GM12878 (cell line): ENCODE results near the gene KAZN. TPM values are rescaled to one million over a fixed set of nuclear protein-coding genes. Genes with fewer than 3 reads are reported as not detected.

Experiments
- ATAC-seq: fragments of 200-7000 bp; cut with Tn5 transposase; 3 replicates; pipeline ENCODE4 v1.9.1; 2020; ENCODE audit warnings: mild to moderate bottlenecking, moderate library complexity
- BruUV-seq: library from RNA; stranded (reverse); fragments of 400-500 nt; replicated peaks from 2 replicates; lab custom pipeline; 2021; lab: Mats Ljungman, UMichigan
- CTCF ChIA-PET: fragments of 300-600 bp; sonication (Branson Sonifier 250); formaldehyde crosslinking; extraction: SDS; loops from one replicate; lab custom pipeline; 2021; ENCODE audit warnings: inconsistent platforms; lab: Yijun Ruan, JAX
- POLR2A ChIA-PET: fragments of 350-600 bp; formaldehyde crosslinking; extraction: SDS; loops from one replicate; lab custom pipeline; 2021; ENCODE audit warnings: inconsistent platforms; lab: Charles Lee
- RAD21 ChIA-PET: fragments of 300-600 bp; sonication (Branson Sonifier 250); formaldehyde crosslinking; loops from one replicate; lab custom pipeline; 2023; ENCODE audit warnings: antibody characterized with exemption; ENCODE audit not compliant: unreplicated experiment; lab: Charles Lee
- SMC1A ChIA-PET: fragments of 300-600 bp; sonication (Branson Sonifier 250); formaldehyde crosslinking; loops from one replicate; lab custom pipeline; 2023; ENCODE audit not compliant: unreplicated experiment, uncharacterized antibody; lab: Charles Lee
- DNase-seq: peaks from one replicate; pipeline ENCODE4 v3.0.0-alpha.2; 2011; ENCODE audit warnings: low read depth, low spot score
- FAIRE-seq: peaks from 3 replicates; lab custom pipeline; 2011; peaks lifted over from hg19 to GRCh38; lab: Jason Lieb, UNC
- H2AFZ ChIP-seq: 2 replicates; pipeline ENCODE4 v1.6.0; 2011; ENCODE audit warnings: low read depth, low read length, control low read depth; ENCODE audit not compliant: control insufficient read depth
- H3K27ac ChIP-seq: 2 replicates; pipeline ENCODE4 v1.5.1; 2011; ENCODE audit warnings: control low read depth; ENCODE audit not compliant: control insufficient read depth, insufficient read depth
- H3K27me3 ChIP-seq, 2 experiments: replicated peaks in 1 of 2; 2 replicates each; pipeline versions ENCODE4 v1.6.0 to v1.6.1; 2011; ENCODE audit warnings: low read length in 1 of 2; ENCODE audit not compliant: control insufficient read depth in 2 of 2, insufficient read depth in 2 of 2
- H3K36me3 ChIP-seq, 2 experiments: 2 replicates each; pipeline ENCODE4 v1.5.1; 2011; ENCODE audit warnings: low read length in 1 of 2; ENCODE audit not compliant: control insufficient read depth in 2 of 2, insufficient read depth in 2 of 2
- H3K4me1 ChIP-seq: 2 replicates; pipeline ENCODE4 v1.6.1; 2011; ENCODE audit warnings: mild to moderate bottlenecking, low read length, moderate library complexity, mixed read lengths; ENCODE audit not compliant: control insufficient read depth, insufficient read depth
- H3K4me2 ChIP-seq: 2 replicates; pipeline ENCODE4 v1.6.0; 2011; ENCODE audit warnings: control low read depth; ENCODE audit not compliant: control insufficient read depth, insufficient read depth
- H3K4me3 ChIP-seq: fragments of 200-600 bp; sonication (generic); 2 replicates; pipeline ENCODE4 v1.5.1; 2016
- H3K79me2 ChIP-seq: 2 replicates; pipeline ENCODE4 v1.6.0; 2011; ENCODE audit warnings: low read length; ENCODE audit not compliant: control insufficient read depth, insufficient read depth
- H3K9ac ChIP-seq: 2 replicates; pipeline ENCODE4 v1.8.0; 2011; ENCODE audit warnings: low read length, control low read depth, mixed read lengths; ENCODE audit not compliant: control insufficient read depth, insufficient read depth
- H3K9me3 ChIP-seq: replicated peaks from 3 replicates; pipeline ENCODE4 v1.5.1; 2011; ENCODE audit warnings: mild to moderate bottlenecking, low read length; ENCODE audit not compliant: control insufficient read depth, insufficient read depth
- H4K20me1 ChIP-seq: 2 replicates; pipeline ENCODE4 v1.6.0; 2011; ENCODE audit not compliant: control insufficient read depth, insufficient read depth
- FOXM1 ChIP-seq: IDR thresholded peaks from 2 replicates; pipeline ENCODE4 v1.6.1; 2012; ENCODE audit warnings: low read depth, mild to moderate bottlenecking, inconsistent platforms, low read length, moderate library complexity
- IRF4 ChIP-seq: IDR thresholded peaks from 2 replicates; pipeline ENCODE4 v1.6.1; 2011; ENCODE audit warnings: low read depth, low read length
- NFIC ChIP-seq: IDR thresholded peaks from 2 replicates; pipeline ENCODE4 v1.6.1; 2012; ENCODE audit warnings: low read depth, mild to moderate bottlenecking, inconsistent platforms, low read length, moderate library complexity
- NFYA ChIP-seq: IDR thresholded peaks from 2 replicates; pipeline ENCODE4 v1.6.1; 2011; ENCODE audit warnings: low read depth, mild to moderate bottlenecking, low read length, improper control_type of control experiment, borderline replicate concordance
- RB1 ChIP-seq: fragments of 450-650 bp; formaldehyde crosslinking; IDR thresholded peaks from 2 replicates; pipeline ENCODE4 v1.6.1; 2017; ENCODE audit warnings: mild to moderate bottlenecking, borderline replicate concordance
- TARDBP ChIP-seq: IDR thresholded peaks from 2 replicates; pipeline ENCODE4 v1.6.1; 2016; ENCODE audit warnings: borderline replicate concordance
- TCF3 ChIP-seq: IDR thresholded peaks from 2 replicates; pipeline ENCODE4 v1.6.1; 2012; ENCODE audit warnings: low read depth, mild to moderate bottlenecking, low read length, borderline replicate concordance; ENCODE audit not compliant: insufficient read depth
- ZNF274 ChIP-seq: IDR thresholded peaks from one replicate; pipeline ENCODE4 v1.8.0; 2011; ENCODE audit not compliant: insufficient read length, insufficient read depth
- ZZZ3 ChIP-seq: IDR thresholded peaks from 2 replicates; pipeline ENCODE4 v1.6.1; 2011; ENCODE audit warnings: low read depth; ENCODE audit not compliant: control insufficient read depth, insufficient read length
- WGBS: methylation state at CpG from one replicate; pipeline ENCODE4 v1.1.6; 2016; ENCODE audit warnings: low lambda C conversion rate; ENCODE audit not compliant: insufficient replicate concordance, insufficient coverage; ENCODE audit errors: missing lambda C conversion rate; 5-methylcytosine and 5-hydroxymethylcytosine counted together
- in situ Hi-C: fragments of 300-500 bp; cut with MboI; formaldehyde crosslinking; loops from 9 replicates; pipeline ENCODE4 v1.14.3; 2018; ENCODE audit warnings: mixed read lengths
- intact Hi-C: fragments of 100-400 bp; cut with micrococcal nuclease; formaldehyde crosslinking; loops from one replicate; pipeline ENCODE4 v1.14.2; 2022; ENCODE audit not compliant: unreplicated experiment
- polyA plus RNA-seq, 11 experiments: library from polyadenylated mRNA; depleted of rRNA in 4 of 11; unstranded in 6 of 11; stranded (reverse) in 5 of 11; fragments of >200 nt; fragmentation: Nextera tagmentation in 4 of 11; fragmentation: Illumina TruSeq in 1 of 11; extraction: Ambion mirVana in 4 of 11; extraction: Trizol in 1 of 11; gene quantifications; 1 replicate in 1 of 11; 2 replicates in 10 of 11; pipeline versions ENCODE4 v1.2.1 to v1.2.3, GENCODE V29; 2011 to 2016; ENCODE audit warnings: inconsistent platforms in 2 of 11, missing spikeins in 2 of 11, low read depth in 1 of 11
- total RNA-seq, 4 experiments: library from RNA; depleted of rRNA in 3 of 4; stranded (reverse); fragments of >200 nt in 3 of 4; fragmentation: Illumina TruSeq in 1 of 4; extraction: Trizol in 1 of 4; gene quantifications; 2 replicates each; pipeline versions ENCODE4 v1.2.1 to v1.2.3, GENCODE V29; 2013 to 2021
- TF ChIP-seq, protein P1 (sequence below): fragments of 450-650 bp; IDR thresholded peaks from 2 replicates; pipeline ENCODE4 v1.6.1; 2016; ENCODE audit warnings: mild to moderate bottlenecking, moderate library complexity, borderline replicate concordance
- TF ChIP-seq, protein P2 (sequence below): fragments of 450-650 bp; conservative IDR thresholded peaks from 2 replicates; pipeline ENCODE4 v1.6.1; 2017; ENCODE audit warnings: mild to moderate bottlenecking, moderate library complexity
- TF ChIP-seq, protein P3 (sequence below): fragments of 150-350 bp; IDR thresholded peaks from 2 replicates; pipeline ENCODE4 v1.6.1; 2016; ENCODE audit warnings: low read depth, low read length
- TF ChIP-seq, protein P4 (sequence below): fragments of 150-350 bp; IDR thresholded peaks from 2 replicates; pipeline ENCODE4 v1.6.1; 2014; ENCODE audit warnings: mild to moderate bottlenecking, low read depth, low read length

Gene KAZN
- total and polyA plus RNA-seq, 10 of the 15 experiments (the other 5 are each of a cell fraction or from before 2014, with no cell fraction given) = 0.72 to 4.0 (median 1.2) TPM

DNA sequence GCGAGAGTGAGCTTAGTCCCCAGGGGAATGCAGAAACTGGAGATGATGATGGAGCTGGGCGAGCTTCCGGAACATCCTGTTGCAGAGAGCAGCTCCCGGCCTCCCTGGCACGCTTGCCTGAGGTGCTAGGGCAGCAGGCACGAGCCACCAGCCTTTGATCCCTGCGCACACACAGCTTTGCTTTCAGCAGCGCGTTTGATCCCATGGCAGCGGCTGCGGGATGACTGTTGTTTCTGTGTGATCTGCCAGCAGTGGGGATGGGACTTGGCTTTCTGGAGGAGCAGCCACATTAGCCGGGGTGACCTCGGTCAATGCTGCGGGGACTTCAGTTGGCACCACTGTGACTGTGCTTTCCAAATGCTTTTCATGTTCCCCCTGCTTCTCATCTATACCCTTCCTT, 193.2 kb downstream of the KAZN start:
- Histone ChIP-seq H3K9me3 (no peaks in the 10 kb centered on the region), H3K27me3 (no peaks in the 10 kb centered on the region; a peak in 2 of 4 replicates), H2AFZ (no peak overlapping the region), H3K27ac (no peak overlapping the region), H3K4me1 (no peaks in the 10 kb centered on the region), H3K4me3 (no peak overlapping the region), H4K20me1 (no peaks in the 10 kb centered on the region), H3K79me2 (no peaks in the 10 kb centered on the region), H3K4me2 (no peak overlapping the region), H3K9ac (no peak overlapping the region), H3K36me3 (no peaks in the 10 kb centered on the region)
- DNase-seq = no peak
- intact Hi-C loops (no loop called here), in situ Hi-C loops (no loop called here)
- ChIA-PET POLR2A (no interaction called here), RAD21 (no interaction called here), CTCF (interaction anchor here (1.1 kb wide), 1 partner anchor 12 kb away, joined by 3 read pairs; no protein-coding TSS in a partner anchor), SMC1A (no interaction called here)
- WGBS = 59% methylated on average over 14 of the region's 14 CpGs
- FAIRE-seq = no peak
- no peak for ATAC-seq
- BruUV-seq = no TSS peak
- TF ChIP-seq NFYA = no peak
- TF ChIP-seq, protein P1, sequence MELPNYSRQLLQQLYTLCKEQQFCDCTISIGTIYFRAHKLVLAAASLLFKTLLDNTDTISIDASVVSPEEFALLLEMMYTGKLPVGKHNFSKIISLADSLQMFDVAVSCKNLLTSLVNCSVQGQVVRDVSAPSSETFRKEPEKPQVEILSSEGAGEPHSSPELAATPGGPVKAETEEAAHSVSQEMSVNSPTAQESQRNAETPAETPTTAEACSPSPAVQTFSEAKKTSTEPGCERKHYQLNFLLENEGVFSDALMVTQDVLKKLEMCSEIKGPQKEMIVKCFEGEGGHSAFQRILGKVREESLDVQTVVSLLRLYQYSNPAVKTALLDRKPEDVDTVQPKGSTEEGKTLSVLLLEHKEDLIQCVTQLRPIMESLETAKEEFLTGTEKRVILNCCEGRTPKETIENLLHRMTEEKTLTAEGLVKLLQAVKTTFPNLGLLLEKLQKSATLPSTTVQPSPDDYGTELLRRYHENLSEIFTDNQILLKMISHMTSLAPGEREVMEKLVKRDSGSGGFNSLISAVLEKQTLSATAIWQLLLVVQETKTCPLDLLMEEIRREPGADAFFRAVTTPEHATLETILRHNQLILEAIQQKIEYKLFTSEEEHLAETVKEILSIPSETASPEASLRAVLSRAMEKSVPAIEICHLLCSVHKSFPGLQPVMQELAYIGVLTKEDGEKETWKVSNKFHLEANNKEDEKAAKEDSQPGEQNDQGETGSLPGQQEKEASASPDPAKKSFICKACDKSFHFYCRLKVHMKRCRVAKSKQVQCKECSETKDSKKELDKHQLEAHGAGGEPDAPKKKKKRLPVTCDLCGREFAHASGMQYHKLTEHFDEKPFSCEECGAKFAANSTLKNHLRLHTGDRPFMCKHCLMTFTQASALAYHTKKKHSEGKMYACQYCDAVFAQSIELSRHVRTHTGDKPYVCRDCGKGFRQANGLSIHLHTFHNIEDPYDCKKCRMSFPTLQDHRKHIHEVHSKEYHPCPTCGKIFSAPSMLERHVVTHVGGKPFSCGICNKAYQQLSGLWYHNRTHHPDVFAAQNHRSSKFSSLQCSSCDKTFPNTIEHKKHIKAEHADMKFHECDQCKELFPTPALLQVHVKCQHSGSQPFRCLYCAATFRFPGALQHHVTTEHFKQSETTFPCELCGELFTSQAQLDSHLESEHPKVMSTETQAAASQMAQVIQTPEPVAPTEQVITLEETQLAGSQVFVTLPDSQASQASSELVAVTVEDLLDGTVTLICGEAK = no peak
- TF ChIP-seq, protein P2, sequence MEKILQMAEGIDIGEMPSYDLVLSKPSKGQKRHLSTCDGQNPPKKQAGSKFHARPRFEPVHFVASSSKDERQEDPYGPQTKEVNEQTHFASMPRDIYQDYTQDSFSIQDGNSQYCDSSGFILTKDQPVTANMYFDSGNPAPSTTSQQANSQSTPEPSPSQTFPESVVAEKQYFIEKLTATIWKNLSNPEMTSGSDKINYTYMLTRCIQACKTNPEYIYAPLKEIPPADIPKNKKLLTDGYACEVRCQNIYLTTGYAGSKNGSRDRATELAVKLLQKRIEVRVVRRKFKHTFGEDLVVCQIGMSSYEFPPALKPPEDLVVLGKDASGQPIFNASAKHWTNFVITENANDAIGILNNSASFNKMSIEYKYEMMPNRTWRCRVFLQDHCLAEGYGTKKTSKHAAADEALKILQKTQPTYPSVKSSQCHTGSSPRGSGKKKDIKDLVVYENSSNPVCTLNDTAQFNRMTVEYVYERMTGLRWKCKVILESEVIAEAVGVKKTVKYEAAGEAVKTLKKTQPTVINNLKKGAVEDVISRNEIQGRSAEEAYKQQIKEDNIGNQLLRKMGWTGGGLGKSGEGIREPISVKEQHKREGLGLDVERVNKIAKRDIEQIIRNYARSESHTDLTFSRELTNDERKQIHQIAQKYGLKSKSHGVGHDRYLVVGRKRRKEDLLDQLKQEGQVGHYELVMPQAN = no peak
- no peak for TF ChIP-seq FOXM1
- no peak for TF ChIP-seq ZZZ3
- no peak for TF ChIP-seq TARDBP
- no peak for TF ChIP-seq RB1
- no peak for TF ChIP-seq TCF3
- TF ChIP-seq, protein P3, sequence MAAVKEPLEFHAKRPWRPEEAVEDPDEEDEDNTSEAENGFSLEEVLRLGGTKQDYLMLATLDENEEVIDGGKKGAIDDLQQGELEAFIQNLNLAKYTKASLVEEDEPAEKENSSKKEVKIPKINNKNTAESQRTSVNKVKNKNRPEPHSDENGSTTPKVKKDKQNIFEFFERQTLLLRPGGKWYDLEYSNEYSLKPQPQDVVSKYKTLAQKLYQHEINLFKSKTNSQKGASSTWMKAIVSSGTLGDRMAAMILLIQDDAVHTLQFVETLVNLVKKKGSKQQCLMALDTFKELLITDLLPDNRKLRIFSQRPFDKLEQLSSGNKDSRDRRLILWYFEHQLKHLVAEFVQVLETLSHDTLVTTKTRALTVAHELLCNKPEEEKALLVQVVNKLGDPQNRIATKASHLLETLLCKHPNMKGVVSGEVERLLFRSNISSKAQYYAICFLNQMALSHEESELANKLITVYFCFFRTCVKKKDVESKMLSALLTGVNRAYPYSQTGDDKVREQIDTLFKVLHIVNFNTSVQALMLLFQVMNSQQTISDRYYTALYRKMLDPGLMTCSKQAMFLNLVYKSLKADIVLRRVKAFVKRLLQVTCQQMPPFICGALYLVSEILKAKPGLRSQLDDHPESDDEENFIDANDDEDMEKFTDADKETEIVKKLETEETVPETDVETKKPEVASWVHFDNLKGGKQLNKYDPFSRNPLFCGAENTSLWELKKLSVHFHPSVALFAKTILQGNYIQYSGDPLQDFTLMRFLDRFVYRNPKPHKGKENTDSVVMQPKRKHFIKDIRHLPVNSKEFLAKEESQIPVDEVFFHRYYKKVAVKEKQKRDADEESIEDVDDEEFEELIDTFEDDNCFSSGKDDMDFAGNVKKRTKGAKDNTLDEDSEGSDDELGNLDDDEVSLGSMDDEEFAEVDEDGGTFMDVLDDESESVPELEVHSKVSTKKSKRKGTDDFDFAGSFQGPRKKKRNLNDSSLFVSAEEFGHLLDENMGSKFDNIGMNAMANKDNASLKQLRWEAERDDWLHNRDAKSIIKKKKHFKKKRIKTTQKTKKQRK = no peak
- no peak for TF ChIP-seq NFIC
- no peak for TF ChIP-seq IRF4
- no peak for TF ChIP-seq ZNF274
- TF ChIP-seq, protein P4, sequence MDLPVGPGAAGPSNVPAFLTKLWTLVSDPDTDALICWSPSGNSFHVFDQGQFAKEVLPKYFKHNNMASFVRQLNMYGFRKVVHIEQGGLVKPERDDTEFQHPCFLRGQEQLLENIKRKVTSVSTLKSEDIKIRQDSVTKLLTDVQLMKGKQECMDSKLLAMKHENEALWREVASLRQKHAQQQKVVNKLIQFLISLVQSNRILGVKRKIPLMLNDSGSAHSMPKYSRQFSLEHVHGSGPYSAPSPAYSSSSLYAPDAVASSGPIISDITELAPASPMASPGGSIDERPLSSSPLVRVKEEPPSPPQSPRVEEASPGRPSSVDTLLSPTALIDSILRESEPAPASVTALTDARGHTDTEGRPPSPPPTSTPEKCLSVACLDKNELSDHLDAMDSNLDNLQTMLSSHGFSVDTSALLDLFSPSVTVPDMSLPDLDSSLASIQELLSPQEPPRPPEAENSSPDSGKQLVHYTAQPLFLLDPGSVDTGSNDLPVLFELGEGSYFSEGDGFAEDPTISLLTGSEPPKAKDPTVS = no peak
